Retinal pigment epithelial cell (primary cell): ENCODE data around the gene SEC11C.
A peak's percentile ranks its signal among the peaks of the same experiment; 100 is the strongest.

Experiments used
- DNase-seq: peaks from one replicate; pipeline ENCODE4 v3.0.0-alpha.2; 2010; ENCODE audit warnings: low read depth
- H3K4me3 ChIP-seq: 2 replicates; pipeline ENCODE4 v1.5.1; 2011; ENCODE audit warnings: mild to moderate bottlenecking, low read length, control low read depth, moderate library complexity
- CTCF ChIP-seq: conservative IDR thresholded peaks from 2 replicates; pipeline ENCODE4 v1.5.1; 2011; ENCODE audit warnings: low read depth, low read length, control low read depth, inconsistent platforms

SEC11C gene

GRCh38 chr18:59156316-59156715 lies 16.6 kb downstream of the SEC11C start:
- H3K4me3 ChIP-seq, result no peak overlapping the region
- TF ChIP-seq CTCF, result no peak
- no peak for DNase-seq

GRCh38 chr18:59159265-59159664 lies 19.6 kb downstream of the SEC11C start:
- no peak for DNase-seq
- no peak for TF ChIP-seq CTCF
- H3K4me3 ChIP-seq, result no peak overlapping the region

GRCh38 chr18:59159986-59160385 lies 20.3 kb downstream of the SEC11C start:
- H3K4me3 ChIP-seq, result no peak overlapping the region
- no peak for TF ChIP-seq CTCF
- no peak for DNase-seq

GRCh38 chr18:59172664-59173249 lies 33.1 kb downstream of the SEC11C start:
- TF ChIP-seq CTCF, result no peak

GRCh38 chr18:59177485-59177884 lies 37.8 kb downstream of the SEC11C start:
- DNase-seq, result no peak
- H3K4me3 ChIP-seq, result no peak overlapping the region
- no peak for TF ChIP-seq CTCF

More at GRCh38 chr18:59172664-59173249, 33.1 kb downstream of the SEC11C start:
- DNase-seq, result no peak
- no peak overlapping the region for H3K4me3 ChIP-seq

- H3K4me3 ChIP-seq, result no peak overlapping the region
- peak; percentile 60 for DNase-seq
- no peak for TF ChIP-seq CTCF
Measured at GRCh38 chr18:59180150-59180845, 40.6 kb downstream of the SEC11C start.

GRCh38 chr18:59182673-59183072 lies 43.0 kb downstream of the SEC11C start:
- H3K4me3 ChIP-seq, result no peak overlapping the region
- TF ChIP-seq CTCF, result no peak
- DNase-seq, result no peak
